OCI-LY1 (cell line): ENCODE results near the gene RGS7.

ENCODE experiments used
- H2AFZ ChIP-seq: fragments of 200-600 bp; sonication (generic), shearing (Covaris generic); 2 replicates; pipeline ENCODE4 v1.6.0; 2014; ENCODE audit warnings: antibody characterized with exemption, mild to moderate bottlenecking, low read length
- H3F3A ChIP-seq: fragments of 200-600 bp; sonication (generic), shearing (Covaris generic); 2 replicates; pipeline ENCODE4 v1.6.0; 2014; ENCODE audit warnings: mild to moderate bottlenecking, antibody characterized with exemption, low read length, moderate library complexity; ENCODE audit not compliant: insufficient read depth
- H3K27ac ChIP-seq: fragments of 200-600 bp; sonication (generic); 2 replicates; pipeline ENCODE4 v1.5.1; 2014; ENCODE audit warnings: low read length, mixed run types, mild to moderate bottlenecking, low read depth; ENCODE audit not compliant: poor library complexity, severe bottlenecking
- H3K27me3 ChIP-seq: fragments of 200-600 bp; sonication (generic); 2 replicates; pipeline ENCODE4 v1.6.0; 2014; ENCODE audit warnings: antibody characterized with exemption, mild to moderate bottlenecking, low read length, moderate library complexity; ENCODE audit not compliant: insufficient read depth
- H3K36me3 ChIP-seq: fragments of 200-600 bp; sonication (generic); 2 replicates; pipeline ENCODE4 v1.6.1; 2014; ENCODE audit warnings: mild to moderate bottlenecking, antibody characterized with exemption, low read length, moderate library complexity, mixed read lengths; ENCODE audit not compliant: insufficient read depth
- H3K4me1 ChIP-seq: fragments of 200-600 bp; sonication (generic); 2 replicates; pipeline ENCODE4 v1.5.1; 2014; ENCODE audit warnings: mild to moderate bottlenecking, low read length, moderate library complexity; ENCODE audit not compliant: insufficient read depth, severe bottlenecking
- H3K4me2 ChIP-seq: fragments of 200-600 bp; sonication (generic), shearing (Covaris generic); 2 replicates; pipeline ENCODE4 v1.6.1; 2014; ENCODE audit warnings: low read length
- H3K4me3 ChIP-seq: fragments of 200-600 bp; sonication (generic); 2 replicates; pipeline ENCODE4 v1.5.1; 2014; ENCODE audit warnings: low read length, low read depth, mild to moderate bottlenecking, mixed read lengths; ENCODE audit not compliant: poor library complexity, severe bottlenecking
- H3K79me2 ChIP-seq: fragments of 200-600 bp; shearing (Covaris generic); 2 replicates; pipeline ENCODE4 v1.6.1; 2016; ENCODE audit warnings: mixed run types, low read length, mixed read lengths; ENCODE audit not compliant: insufficient read depth
- H3K9ac ChIP-seq: fragments of 200-600 bp; sonication (generic), shearing (Covaris generic); 2 replicates; pipeline ENCODE4 v1.6.1; 2014; ENCODE audit warnings: mild to moderate bottlenecking, low read length, mixed read lengths
- H3K9me2 ChIP-seq: fragments of 200-600 bp; sonication (generic), shearing (Covaris generic); 2 replicates; pipeline ENCODE4 v1.6.1; 2014; ENCODE audit warnings: low read depth, mild to moderate bottlenecking, low read length, mixed read lengths
- H3K9me3 ChIP-seq: fragments of 200-600 bp; shearing (Covaris generic); 2 replicates; pipeline ENCODE4 v1.6.1; 2014; ENCODE audit warnings: low read length, mixed read lengths
- H4K20me1 ChIP-seq: fragments of 200-600 bp; sonication (generic), shearing (Covaris generic); 2 replicates; pipeline ENCODE4 v1.6.0; 2016; ENCODE audit warnings: mild to moderate bottlenecking, low read length; ENCODE audit not compliant: insufficient read depth
- EZH2 ChIP-seq: fragments of 200-600 bp; sonication (generic), shearing (Covaris generic); IDR thresholded peaks from 2 replicates; pipeline ENCODE4 v1.8.0; 2017; ENCODE audit warnings: borderline replicate concordance, mixed run types, mild to moderate bottlenecking, antibody characterized with exemption, low read length, moderate library complexity, mixed read lengths
- TF ChIP-seq, protein P1 (sequence below): fragments of 200-600 bp; sonication (generic), shearing (Covaris generic); IDR thresholded peaks from 2 replicates; pipeline ENCODE4 v1.5.1; 2017; ENCODE audit warnings: mild to moderate bottlenecking, antibody characterized with exemption, low read length, moderate library complexity, mixed read lengths

Gene RGS7

DNA sequence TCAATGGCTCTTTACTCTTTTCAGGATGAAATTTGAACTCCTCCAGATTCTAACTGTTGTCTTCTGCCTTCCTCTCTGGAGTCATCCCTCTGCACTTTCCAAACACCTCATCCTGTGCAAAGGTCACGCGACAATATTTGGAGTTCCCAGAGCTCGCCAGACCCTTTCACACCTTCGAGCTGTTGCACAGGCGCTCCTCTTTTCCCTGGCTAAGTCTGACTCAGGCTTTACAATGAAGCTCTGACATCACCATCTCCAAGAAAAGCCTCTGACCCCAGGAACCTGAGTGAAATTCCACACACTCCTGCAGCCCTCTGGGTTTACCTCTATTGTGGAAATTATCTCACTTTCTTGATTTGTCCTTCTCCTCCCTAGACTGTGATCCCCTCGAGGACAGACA lies 270.3 kb downstream of the RGS7 start:
- no peak overlapping the region for H3K4me2 ChIP-seq
- H3K79me2 ChIP-seq: no peaks in the 10 kb centered on the region
- H3K9me2 ChIP-seq: no peaks in the 10 kb centered on the region
- H3K9ac ChIP-seq: no peak overlapping the region
- H3F3A ChIP-seq: no peaks in the 10 kb centered on the region
- H3K9me3 ChIP-seq: no peaks in the 10 kb centered on the region
- no peaks in the 10 kb centered on the region for H4K20me1 ChIP-seq
- H3K4me3 ChIP-seq: no peak overlapping the region
- TF ChIP-seq, protein P1, sequence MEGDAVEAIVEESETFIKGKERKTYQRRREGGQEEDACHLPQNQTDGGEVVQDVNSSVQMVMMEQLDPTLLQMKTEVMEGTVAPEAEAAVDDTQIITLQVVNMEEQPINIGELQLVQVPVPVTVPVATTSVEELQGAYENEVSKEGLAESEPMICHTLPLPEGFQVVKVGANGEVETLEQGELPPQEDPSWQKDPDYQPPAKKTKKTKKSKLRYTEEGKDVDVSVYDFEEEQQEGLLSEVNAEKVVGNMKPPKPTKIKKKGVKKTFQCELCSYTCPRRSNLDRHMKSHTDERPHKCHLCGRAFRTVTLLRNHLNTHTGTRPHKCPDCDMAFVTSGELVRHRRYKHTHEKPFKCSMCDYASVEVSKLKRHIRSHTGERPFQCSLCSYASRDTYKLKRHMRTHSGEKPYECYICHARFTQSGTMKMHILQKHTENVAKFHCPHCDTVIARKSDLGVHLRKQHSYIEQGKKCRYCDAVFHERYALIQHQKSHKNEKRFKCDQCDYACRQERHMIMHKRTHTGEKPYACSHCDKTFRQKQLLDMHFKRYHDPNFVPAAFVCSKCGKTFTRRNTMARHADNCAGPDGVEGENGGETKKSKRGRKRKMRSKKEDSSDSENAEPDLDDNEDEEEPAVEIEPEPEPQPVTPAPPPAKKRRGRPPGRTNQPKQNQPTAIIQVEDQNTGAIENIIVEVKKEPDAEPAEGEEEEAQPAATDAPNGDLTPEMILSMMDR: no peak
- TF ChIP-seq EZH2: no peak
- H3K27me3 ChIP-seq: no peaks in the 10 kb centered on the region
- H3K36me3 ChIP-seq: no peaks in the 10 kb centered on the region
- H3K4me1 ChIP-seq: no peaks in the 10 kb centered on the region
- no peak overlapping the region for H3K27ac ChIP-seq
- H2AFZ ChIP-seq: no peak overlapping the region

DNA sequence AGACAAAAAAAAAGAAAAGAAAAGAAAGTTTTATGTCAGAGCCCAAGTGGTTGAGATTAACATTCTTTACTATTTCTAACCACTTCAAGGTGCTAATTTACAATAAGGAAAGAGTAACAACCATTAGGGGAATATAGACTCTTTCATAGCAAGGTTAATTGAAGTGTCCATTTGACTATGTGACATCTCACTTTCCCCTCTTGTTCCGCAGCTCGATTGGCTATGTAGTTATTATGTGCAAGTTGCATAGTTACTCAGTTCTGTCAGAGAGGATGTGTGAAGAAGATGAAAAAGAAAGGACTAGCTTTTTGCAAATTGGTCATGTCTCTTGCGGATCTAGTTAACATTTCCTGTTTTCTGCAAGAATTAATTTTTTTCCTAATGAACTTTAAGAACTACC lies 273.7 kb downstream of the RGS7 start:
- TF ChIP-seq EZH2: no peak
- TF ChIP-seq, protein P1: no peak
- H3K9me3 ChIP-seq: no peaks in the 10 kb centered on the region
- no peak overlapping the region for H3K4me2 ChIP-seq
- no peak overlapping the region for H3K4me3 ChIP-seq
- no peaks in the 10 kb centered on the region for H3K36me3 ChIP-seq
- H3K27me3 ChIP-seq: no peaks in the 10 kb centered on the region
- H3K9me2 ChIP-seq: no peaks in the 10 kb centered on the region
- H3K27ac ChIP-seq: no peak overlapping the region
- no peaks in the 10 kb centered on the region for H3K4me1 ChIP-seq
- H3K79me2 ChIP-seq: no peaks in the 10 kb centered on the region
- H2AFZ ChIP-seq: no peak overlapping the region
- H3K9ac ChIP-seq: no peak overlapping the region
- H3F3A ChIP-seq: no peaks in the 10 kb centered on the region
- no peaks in the 10 kb centered on the region for H4K20me1 ChIP-seq

DNA sequence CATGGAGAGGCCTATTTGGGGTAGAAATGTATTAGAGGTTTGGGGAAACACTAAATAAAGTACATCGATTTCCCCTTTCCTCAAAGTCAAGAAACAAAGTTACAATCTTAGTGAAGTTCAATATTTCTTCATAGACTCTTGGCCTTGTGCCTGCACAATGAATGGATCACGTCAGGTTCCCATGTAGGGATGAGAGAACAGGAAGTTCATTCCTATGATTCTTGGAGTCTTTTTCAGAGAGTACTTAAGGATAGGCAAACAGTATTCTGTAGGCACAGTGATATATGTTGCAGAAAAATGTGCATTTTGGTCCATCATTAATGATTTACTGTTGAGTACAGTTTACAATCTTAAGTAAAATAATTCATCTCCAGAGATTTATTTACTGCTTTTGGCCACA lies 275.5 kb downstream of the RGS7 start:
- TF ChIP-seq EZH2: no peak
- TF ChIP-seq, protein P1: no peak
- no peak overlapping the region for H3K27ac ChIP-seq
- no peak overlapping the region for H3K4me3 ChIP-seq
- H3K79me2 ChIP-seq: no peaks in the 10 kb centered on the region
- no peaks in the 10 kb centered on the region for H4K20me1 ChIP-seq
- no peaks in the 10 kb centered on the region for H3K36me3 ChIP-seq
- H3K4me2 ChIP-seq: no peak overlapping the region
- H3K9ac ChIP-seq: no peak overlapping the region
- H3K9me2 ChIP-seq: no peaks in the 10 kb centered on the region
- no peaks in the 10 kb centered on the region for H3F3A ChIP-seq
- H2AFZ ChIP-seq: no peak overlapping the region
- H3K27me3 ChIP-seq: no peaks in the 10 kb centered on the region
- no peaks in the 10 kb centered on the region for H3K4me1 ChIP-seq
- no peaks in the 10 kb centered on the region for H3K9me3 ChIP-seq
